ENCODE measurements around the gene SLC9A9.

- no peak for TF ChIP-seq NFIC (IDR thresholded peaks at IDR 0.05; ENCODE audit: low read depth, low read length)
- no peak for TF ChIP-seq RBBP5 (conservative IDR thresholded peaks at IDR 0.05)
- TF ChIP-seq ZNF687 (IDR thresholded peaks at IDR 0.05), result no peak
Measured at GRCh38 chr3:143416229-143416628, 432.0 kb downstream of the SLC9A9 start.
